ENCODE measurements around the gene MAPT.
"Not testable (repeated sequence)": the region's sequence is repeated elsewhere in the genome, so short reads cannot be mapped to it uniquely, and the experiment has no call there.

MAPT gene

DNA sequence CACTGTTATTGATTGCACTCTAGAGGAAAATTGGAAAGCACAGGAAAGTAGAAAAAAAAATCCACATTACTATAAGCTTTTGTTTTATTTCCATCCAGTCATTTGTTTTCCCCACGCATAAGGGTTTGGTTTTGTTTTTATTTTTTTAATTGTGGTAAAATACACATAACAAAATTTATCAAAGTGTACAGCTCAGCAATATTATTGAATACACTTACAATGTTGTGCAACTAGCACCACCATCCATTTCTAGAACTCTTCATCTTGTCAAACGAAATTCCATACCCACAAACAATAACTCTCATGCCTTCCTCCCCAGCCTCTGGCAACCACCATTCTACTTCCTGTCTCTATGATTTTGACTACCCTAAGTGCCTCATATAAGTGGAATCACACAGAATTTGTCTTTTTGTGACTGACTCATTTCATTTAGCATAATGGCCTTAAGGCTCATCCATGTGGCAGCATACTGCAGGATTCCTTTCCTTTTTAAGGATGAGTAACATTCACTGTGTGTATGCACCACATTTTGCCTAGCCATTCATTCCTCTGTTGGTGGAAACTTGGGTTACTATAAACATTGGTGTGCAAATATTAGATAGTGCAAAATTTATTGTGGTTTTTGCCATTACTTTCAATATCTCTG, 38.5 kb upstream of the MAPT start:
- H3K79me2 ChIP-seq (ENCODE audit: control insufficient read depth, low read length): no peaks in the 10 kb centered on the region
- no peaks in the 10 kb centered on the region for H3K9me3 ChIP-seq (ENCODE audit: control insufficient read depth, insufficient read depth, low read length)
- no peak for TF ChIP-seq EZH2phosphoT487 (IDR thresholded peaks at IDR 0.05; ENCODE audit: borderline replicate concordance, low read length)
- no peak for TF ChIP-seq CTCF (IDR thresholded peaks at IDR 0.05; ENCODE audit: low read depth, low read length, poor library complexity, severe bottlenecking)
- no peaks in the 10 kb centered on the region for H3K36me3 ChIP-seq (ENCODE audit: control insufficient read depth, low read length)
- H3K27me3 ChIP-seq (ENCODE audit: control insufficient read depth, low read length): peaks cover 8% of the 10 kb centered on the region
- no peak overlapping the region for H3K4me2 ChIP-seq (ENCODE audit: low read length)
- peaks cover 4% of the 10 kb centered on the region; the same call in 1 of the 2 replicates for H3K4me1 ChIP-seq (ENCODE audit: control insufficient read depth, low read length)
- no peak overlapping the region for H3K4me3 ChIP-seq (ENCODE audit: low read length)
- H3F3A ChIP-seq (ENCODE audit: control insufficient read depth, insufficient read depth): no peaks in the 10 kb centered on the region
- no peaks in the 10 kb centered on the region for H4K20me1 ChIP-seq (ENCODE audit: control insufficient read depth, insufficient read depth, low read depth, low read length)
- H3K27ac ChIP-seq (ENCODE audit: low read depth, low read length): no peak overlapping the region
- no peaks in the 10 kb centered on the region for H3K9me2 ChIP-seq (replicated peaks; ENCODE audit: control insufficient read depth, low read length)

- Histone ChIP-seq H3K27ac (ENCODE audit: low read depth, low read length) (no peak overlapping the region), H3K27me3 (ENCODE audit: control insufficient read depth, low read length) (no peaks in the 10 kb centered on the region), H4K20me1 (ENCODE audit: control insufficient read depth, insufficient read depth, low read depth, low read length) (no peaks in the 10 kb centered on the region), H3K9me3 (ENCODE audit: control insufficient read depth, insufficient read depth, low read length) (no peaks in the 10 kb centered on the region), H3K36me3 (ENCODE audit: control insufficient read depth, low read length) (no peaks in the 10 kb centered on the region), H3K4me2 (ENCODE audit: low read length) (no peak overlapping the region), H3K4me1 (ENCODE audit: control insufficient read depth, low read length) (no peaks in the 10 kb centered on the region), H3F3A (ENCODE audit: control insufficient read depth, insufficient read depth) (no peaks in the 10 kb centered on the region), H3K79me2 (ENCODE audit: control insufficient read depth, low read length) (no peaks in the 10 kb centered on the region), H3K4me3 (ENCODE audit: low read length) (no peak overlapping the region), H3K9me2 (replicated peaks; ENCODE audit: control insufficient read depth, low read length) (no peaks in the 10 kb centered on the region)
- no peak for TF ChIP-seq EZH2phosphoT487 (IDR thresholded peaks at IDR 0.05; ENCODE audit: borderline replicate concordance, low read length)
- no peak for TF ChIP-seq CTCF (IDR thresholded peaks at IDR 0.05; ENCODE audit: low read depth, low read length, poor library complexity, severe bottlenecking)
These were observed 36.2 kb upstream of the MAPT start for GRCh38 chr17:45857977-45858708.

DNA sequence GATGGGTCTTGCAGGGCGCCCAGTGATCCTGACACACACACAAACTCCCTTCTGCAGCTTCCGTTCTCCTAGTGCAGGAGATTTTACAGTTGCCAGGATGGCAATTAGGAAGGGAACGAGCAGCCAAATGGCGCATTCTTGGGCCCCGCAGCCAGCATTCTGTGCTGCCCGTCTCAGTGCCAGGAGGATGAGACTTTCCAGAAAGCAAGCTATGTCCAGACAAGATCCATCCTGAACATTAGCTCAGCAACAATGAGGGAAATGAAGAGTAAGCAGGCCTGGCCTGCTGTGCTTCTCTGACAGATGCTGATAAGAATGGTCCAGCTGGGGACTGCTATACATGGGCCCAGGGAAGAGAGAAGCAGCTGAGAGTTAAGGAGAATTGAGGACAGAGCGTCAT, 33.2 kb upstream of the MAPT start:
- H3K4me3 ChIP-seq (ENCODE audit: low read length): no peak overlapping the region
- TF ChIP-seq EZH2phosphoT487 (IDR thresholded peaks at IDR 0.05; ENCODE audit: borderline replicate concordance, low read length) (no peak), CTCF (IDR thresholded peaks at IDR 0.05; ENCODE audit: low read depth, low read length, poor library complexity, severe bottlenecking) (no peak)
- no peak overlapping the region for H3K4me2 ChIP-seq (ENCODE audit: low read length)

GRCh38 chr17:45862127-45862526, 32.2 kb upstream of the MAPT start:
- not testable (repeated sequence) for H3K9me3 ChIP-seq (ENCODE audit: control insufficient read depth, insufficient read depth, low read length); H3K36me3 ChIP-seq (ENCODE audit: control insufficient read depth, low read length); H3K79me2 ChIP-seq (ENCODE audit: control insufficient read depth, low read length); H3K9me2 ChIP-seq (replicated peaks; ENCODE audit: control insufficient read depth, low read length); H3K27ac ChIP-seq (ENCODE audit: low read depth, low read length); H4K20me1 ChIP-seq (ENCODE audit: control insufficient read depth, insufficient read depth, low read depth, low read length); H3F3A ChIP-seq (ENCODE audit: control insufficient read depth, insufficient read depth); H3K4me2 ChIP-seq (ENCODE audit: low read length); H3K4me3 ChIP-seq (ENCODE audit: low read length); H3K4me1 ChIP-seq (ENCODE audit: control insufficient read depth, low read length)
- peaks cover 17% of the 10 kb centered on the region for H3K27me3 ChIP-seq (ENCODE audit: control insufficient read depth, low read length)

More for the DNA sequence above, 33.2 kb upstream of the MAPT start:
- H4K20me1 ChIP-seq (ENCODE audit: control insufficient read depth, insufficient read depth, low read depth, low read length): no peaks in the 10 kb centered on the region
- no peaks in the 10 kb centered on the region for H3K79me2 ChIP-seq (ENCODE audit: control insufficient read depth, low read length)
- H3F3A ChIP-seq (ENCODE audit: control insufficient read depth, insufficient read depth): no peaks in the 10 kb centered on the region
- no peaks in the 10 kb centered on the region for H3K9me3 ChIP-seq (ENCODE audit: control insufficient read depth, insufficient read depth, low read length)
- no peak overlapping the region for H3K27ac ChIP-seq (ENCODE audit: low read depth, low read length)
- H3K9me2 ChIP-seq (replicated peaks; ENCODE audit: control insufficient read depth, low read length): no peaks in the 10 kb centered on the region
- peaks cover 16% of the 10 kb centered on the region for H3K27me3 ChIP-seq (ENCODE audit: control insufficient read depth, low read length)
- H3K36me3 ChIP-seq (ENCODE audit: control insufficient read depth, low read length): no peaks in the 10 kb centered on the region
- H3K4me1 ChIP-seq (ENCODE audit: control insufficient read depth, low read length): no peaks in the 10 kb centered on the region
